GM18502 (cell line): Measurements from ENCODE around the gene SNX1.
A peak's percentile ranks its signal among the peaks of the same experiment; 100 is the strongest.

Experiments
- ATAC-seq: cut with Tn5 transposase; IDR thresholded peaks from one replicate; pipeline ENCODE4 v1.9.1; 2021; ENCODE audit warnings: mild to moderate bottlenecking; ENCODE audit not compliant: unreplicated experiment, poor library complexity

Gene SNX1

DNA sequence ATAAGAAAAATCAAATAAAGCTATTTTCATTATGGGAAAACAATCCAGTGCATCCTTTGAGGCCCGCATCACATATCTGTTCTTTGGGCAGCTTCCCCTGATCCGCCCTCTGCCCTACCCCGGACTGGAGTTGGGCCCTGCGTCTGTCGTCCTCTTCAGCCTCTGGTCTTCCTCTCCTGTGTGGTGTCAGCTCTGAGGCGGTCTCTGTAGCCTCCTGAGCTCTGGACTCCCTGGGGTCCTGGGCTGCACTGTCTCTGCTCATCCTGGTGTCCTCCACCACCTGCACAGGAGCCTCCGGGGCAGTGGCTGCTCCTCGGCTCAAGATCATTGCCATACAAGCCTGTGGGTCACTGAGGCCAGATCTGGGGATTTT lies 48.4 kb downstream of the SNX1 start:
- ATAC-seq = peak; percentile 36

DNA sequence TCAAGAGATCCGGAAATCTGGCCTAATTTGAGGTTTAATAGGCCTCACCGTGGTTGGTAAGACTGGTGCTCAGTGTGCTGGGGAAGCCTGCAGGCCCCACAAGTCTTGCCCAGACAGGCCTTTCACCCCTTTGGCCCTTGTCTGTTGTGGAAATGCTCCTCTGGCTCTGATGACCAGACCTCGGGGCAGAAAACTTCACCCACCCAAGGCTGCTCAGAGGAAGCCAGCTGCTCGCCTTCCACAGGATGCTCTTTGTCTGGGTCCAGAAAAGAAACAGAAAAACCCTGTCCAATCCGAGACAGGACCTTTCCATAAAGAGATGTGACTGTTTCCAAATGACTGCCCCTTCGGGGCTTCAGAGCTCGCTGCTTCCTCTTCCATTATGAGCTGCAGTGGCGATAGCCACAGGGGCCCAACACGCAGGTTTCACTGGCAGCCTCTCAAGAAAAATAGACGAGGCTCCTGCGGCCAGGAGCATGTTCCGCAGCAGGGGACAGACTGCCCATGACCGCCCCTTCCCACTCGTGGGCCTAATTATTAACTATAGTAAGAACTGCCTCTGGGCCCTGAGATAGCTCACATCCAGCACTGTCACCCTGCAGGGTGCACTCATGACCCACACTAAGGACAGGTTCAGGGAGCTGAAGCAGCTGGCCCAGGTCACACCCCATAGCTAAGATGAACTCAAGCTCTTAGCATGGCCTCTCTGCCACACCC lies 48.9 kb downstream of the SNX1 start:
- ATAC-seq = peak; percentile 73

DNA sequence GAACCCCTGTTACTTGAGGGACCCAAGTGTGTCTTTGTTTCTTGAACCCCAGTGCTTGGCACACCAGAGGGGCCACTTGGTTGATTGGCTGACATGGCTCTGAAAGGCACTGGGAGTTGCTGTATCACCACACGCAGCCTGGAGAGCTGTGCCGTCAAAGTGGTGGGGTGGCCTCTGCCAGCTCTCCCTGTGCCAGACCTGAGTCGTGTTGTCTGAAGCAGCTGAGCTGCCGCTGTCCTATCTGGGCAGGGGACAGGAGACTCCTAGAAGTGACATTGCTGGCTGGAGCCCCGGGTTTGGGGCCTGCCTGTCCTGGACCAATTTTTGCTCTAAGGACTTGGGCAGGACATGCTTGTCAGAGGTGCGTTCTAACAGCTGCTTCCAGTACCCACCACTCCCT lies 50.3 kb downstream of the SNX1 start:
- ATAC-seq = no peak

DNA sequence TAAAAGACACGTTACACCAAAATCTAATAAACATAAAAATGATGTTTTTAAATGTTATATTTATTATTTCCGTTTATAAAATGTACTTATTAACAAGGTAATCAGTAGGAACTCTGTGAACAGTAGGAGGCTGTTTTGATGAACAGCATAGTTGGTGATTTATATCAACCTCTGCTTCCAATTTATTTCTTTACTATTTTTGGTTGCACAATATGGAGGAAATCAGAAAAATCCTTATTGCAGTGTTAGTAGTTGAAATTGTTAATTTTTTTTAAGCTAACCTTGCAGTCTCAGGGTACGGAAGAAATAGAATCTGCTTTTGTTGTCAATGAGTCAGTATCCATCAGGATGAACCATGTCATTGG lies 50.7 kb downstream of the SNX1 start:
- ATAC-seq = no peak

DNA sequence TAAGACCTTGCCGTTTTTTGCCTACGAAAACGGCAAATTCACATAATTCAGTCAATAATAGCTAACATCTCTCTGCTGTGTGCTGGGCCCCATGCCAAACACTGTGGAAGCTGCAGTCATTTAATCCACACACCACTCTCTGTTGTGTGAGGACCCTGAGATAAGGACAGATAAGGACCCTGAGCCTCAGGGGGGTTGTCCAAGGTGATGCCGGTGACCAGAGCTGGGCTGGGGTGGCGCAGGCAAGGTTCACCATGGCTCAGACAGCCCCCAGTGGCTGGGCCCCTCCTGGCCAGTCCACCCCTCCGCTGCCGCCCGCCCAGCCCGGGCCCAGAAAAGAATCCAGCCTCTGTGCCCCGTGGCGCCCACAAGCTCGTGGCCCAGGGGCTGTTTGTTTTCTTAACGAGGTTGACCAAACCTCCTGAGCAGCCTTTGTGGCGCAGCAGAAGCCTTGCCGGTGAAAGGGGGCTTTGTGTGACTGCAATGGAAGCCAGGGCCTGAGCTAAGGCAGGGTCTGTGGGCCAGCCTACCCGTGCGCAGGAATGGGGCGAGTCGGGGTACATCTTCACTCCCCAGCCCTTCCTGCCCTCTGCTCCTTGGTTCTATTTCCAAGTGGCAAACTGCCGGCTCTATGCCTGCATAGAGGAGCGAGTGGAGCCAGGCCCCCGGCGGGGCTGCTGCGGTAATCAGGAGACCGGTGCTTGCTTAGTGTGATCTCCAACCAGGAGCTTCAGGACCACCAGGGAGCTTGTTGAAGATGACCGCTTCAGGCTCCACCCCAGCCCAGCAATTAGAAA lies 51.3 kb downstream of the SNX1 start:
- no peak for ATAC-seq

DNA sequence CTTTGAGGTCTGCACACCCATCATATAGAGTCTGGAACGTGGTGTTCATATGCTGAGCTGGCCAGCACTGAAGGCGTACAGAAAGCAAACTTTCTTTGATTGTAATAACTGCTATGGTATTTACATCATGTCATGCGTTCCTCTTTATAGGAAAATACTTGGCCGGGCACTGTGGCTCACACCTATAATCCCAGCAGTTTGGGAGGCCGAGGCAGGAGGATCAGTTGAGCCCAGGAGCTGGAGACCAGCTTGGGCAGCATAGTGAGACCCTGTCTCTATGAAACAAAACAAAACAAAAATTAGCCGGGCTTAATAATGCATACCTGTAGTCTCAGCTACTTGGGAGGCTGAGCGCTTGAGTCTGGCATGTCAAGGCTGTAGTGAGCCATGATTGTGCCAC lies 52.4 kb downstream of the SNX1 start:
- no peak for ATAC-seq

DNA sequence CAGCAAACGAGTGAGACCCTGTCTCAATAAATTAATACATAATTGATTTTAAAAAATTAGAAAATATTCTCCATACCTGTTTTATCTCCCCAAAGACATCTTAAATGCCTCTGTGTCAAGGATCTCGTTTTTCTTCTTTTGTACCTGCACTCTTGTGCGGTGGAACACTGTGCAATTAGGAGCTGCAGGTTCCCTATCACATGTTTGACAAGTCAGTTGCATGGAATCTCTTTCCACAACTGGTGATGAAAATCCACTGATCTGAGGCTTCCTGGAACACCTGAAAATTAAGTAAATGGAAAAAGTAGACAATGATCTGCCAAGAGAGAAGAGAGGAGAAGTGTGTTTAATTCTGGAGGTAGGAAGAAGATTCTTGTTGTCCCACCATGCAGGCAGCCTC lies 52.8 kb downstream of the SNX1 start:
- ATAC-seq = no peak

DNA sequence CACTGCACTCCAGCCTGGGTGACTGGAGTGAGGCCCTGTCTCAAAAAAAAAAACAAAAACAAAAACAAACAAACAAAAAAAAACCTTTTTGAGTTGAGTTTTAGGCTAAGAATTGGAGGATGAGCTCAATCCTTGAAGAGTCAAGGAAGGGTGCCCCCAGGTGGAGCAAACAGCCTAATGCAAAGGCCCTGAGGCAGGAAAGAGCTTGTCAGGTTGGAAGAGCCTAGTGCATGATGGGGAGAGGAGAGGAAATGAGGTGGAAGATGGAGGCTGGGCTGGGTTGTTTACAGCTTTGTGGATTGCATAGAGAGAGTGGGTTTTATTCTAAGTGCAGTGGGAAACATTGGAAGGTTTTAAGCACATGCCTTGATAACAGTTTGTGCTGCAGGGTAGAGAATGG lies 53.6 kb downstream of the SNX1 start:
- no peak for ATAC-seq

DNA sequence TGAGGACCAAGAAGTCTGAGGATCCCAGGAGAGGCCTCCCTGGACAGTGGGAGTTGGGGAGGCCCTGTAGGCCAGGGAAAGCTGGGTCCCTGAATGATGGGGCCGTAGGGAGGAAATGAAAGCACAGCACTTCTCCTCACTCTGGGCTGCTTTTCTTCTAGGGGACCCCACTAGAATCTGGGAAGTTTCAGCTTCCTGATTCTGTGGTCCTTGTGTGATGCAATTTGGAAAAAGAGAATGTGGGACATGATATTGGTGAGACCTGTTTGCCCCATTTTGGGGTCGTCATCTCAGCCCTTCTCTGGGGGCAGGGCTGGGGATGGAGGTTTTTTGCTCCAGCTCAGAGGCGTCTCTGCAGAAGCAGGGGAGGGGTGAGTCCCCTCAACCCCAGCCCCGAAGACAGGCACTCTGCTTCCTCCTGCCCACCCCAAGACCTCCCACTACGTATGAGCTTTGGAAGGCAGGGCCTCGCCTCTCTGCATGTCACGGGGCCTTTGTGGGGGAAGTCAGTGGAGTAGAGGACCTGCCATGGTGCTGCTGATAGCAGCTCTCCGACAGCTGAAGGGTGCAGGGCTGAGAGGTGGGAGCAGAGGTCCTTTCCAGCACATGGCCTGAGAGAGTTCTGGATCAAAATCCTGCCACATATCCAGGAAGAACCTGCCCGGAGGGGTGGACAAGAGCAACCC lies 54.3 kb downstream of the SNX1 start:
- no peak for ATAC-seq

DNA sequence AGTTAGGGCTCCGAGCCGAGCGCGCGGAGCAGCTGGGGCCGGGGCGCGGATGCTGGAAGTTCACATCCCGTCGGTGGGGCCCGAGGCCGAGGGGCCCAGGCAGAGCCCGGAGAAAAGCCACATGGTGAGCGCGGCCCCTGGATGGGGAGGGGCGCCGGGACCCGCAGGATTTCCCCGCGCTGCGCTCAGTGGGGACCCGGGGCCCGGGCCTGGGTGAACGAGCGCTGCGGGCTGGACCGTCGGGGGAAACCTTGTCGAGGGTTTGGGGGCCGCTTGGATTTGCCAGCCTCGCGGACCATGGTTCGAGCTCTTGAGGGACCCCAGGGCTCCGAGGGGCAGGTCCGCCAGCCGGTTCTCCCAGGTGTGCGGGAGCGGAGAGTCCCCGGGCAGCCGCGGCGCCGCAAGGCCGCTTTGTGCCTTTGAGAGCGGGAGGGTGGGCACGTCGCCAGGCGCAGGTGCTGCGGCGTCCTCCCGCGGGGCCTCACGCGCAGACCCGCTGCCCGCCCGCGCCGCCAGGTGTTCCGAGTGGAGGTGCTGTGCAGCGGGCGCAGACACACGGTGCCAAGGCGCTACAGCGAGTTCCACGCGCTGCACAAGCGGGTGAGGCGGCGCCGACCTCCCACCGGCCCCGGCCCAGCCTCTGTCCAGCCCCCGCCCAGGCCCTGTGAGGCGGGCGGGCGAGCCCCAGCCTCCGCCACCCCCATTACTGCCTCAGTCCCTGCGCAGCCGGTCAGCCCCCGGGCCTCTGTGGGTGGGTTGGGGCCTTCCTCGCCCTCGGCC lies 56.1 kb downstream of the SNX1 start, which contains the start of gene SNX22:
SNX22 (plus strand) TSS at position 5 of the 780 bp plus-strand sequence; CDS start at position 50, 45 bp downstream.
- ATAC-seq = peak; percentile 10

DNA sequence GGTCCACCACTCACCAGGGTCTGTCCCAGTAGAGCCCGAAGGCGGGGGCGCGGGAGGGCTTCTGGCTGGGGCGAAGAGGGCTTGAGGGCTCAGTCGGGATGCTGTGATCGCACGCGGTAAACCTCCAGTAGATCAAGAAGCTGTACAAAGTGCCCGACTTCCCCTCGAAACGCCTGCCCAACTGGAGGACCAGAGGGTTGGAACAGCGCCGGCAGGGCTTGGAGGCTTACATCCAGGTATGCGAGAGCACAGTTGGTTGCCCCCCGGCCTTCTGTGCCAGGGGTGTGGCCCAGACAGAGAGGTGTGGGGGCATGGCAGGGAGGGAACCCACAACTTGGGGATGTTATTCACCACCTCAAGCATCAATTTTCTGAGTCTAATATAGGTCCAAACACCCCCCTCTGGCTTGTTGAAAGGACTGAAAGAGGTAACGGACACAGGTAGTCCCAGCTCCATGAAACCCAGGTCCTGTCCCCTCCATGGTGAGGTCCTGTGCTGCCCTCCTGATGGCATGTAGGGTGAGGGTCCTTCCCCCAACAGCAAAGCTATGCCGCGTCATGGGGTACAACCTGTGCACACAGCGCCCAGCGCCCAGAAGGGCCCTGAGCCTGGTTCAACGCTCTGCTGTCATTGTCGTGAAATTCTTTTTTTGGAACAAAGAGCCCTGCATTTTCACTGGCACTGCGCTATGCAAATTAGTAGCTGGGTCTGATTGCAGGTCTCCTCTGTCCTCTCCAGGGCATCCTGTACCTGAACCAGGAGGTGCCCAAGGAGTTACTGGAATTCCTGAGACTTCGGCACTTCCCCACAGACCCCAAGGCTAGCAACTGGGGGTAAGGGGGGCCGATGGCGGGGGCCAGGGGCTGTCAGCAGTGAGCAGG lies 57.0 kb downstream of the SNX1 start:
- ATAC-seq = peak; percentile 17

DNA sequence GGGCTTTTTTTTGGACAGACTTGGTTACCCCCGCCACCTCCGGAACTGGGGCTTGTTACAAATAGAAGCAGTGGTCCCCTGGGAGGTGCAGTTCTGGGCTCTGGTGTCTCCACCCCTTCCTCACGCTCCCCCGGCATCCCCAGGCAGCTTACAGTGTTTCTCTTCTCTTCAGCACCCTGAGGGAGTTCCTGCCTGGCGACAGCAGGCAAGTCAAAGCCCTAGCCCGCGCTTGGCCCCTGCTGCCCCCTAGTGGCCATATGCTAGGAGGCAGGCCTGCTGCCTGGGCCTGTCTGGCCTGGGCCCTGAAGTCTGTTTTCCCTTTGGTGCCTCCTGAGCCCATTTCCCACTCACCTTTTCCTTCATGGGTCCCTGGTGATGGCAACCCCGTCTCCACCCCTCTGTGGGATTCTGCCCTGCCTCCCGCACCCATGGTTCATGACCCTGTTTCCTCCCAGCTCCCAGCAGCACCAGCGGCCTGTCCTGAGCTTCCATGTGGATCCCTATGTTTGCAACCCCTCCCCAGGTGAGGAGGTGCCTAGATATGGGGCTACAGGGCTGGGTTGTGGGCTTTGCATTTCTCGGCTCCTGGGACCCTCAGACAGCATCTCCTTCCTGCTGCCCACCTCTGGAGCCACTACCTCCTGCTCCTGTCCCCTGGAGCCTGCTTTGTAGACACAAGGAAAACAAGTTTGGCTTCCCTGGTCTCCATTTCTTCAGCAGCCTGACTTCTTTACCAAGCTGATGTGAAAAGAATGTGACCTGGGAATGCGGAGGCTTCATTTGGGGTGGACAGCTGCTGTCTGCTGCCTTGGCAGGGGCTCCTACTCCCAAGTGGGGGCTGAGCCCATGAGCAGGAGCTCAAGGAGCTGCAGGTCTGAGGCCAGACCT lies 57.9 kb downstream of the SNX1 start:
- ATAC-seq = peak; percentile 57

DNA sequence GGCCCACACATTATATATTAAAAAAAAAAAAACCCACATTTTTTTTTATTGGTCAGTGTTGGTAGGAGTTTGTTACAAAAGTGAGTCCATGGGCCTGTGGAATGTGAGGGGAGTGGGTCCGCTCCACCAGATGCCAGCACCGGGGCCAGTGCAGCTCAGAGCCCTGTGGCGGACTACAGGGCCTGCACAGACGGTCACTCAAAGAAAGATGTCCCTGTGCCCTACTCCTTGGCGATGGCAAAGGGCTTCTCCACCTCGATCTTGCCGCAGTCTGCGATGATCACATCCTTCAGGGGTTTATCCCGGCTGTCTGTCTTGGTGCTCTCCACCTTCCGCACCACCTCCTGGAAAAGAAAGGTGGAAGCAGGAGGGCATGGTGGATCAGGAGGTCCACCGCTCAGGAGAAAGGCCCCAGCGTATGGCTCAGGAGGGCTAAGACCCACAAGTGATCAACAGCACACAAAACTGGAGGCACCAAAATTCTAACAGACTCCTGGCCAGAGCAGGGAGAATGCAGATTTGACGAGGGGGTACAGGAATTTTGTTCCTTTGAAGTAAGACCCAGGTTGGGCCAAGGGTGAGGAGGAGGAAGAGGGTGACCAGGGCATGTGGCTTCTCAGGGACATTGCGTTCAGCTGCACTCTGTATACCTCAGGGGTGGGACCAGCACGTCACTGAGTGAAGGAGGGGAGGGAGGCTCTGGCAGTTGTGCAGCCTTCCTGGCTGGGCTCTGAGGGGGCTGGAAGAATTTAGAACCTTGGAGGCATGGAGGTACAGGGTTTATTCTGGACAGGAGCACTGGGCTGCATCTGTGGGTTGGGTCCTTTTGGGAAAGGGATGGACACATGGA lies 60.2 kb downstream of the SNX1 start:
- no peak for ATAC-seq

DNA sequence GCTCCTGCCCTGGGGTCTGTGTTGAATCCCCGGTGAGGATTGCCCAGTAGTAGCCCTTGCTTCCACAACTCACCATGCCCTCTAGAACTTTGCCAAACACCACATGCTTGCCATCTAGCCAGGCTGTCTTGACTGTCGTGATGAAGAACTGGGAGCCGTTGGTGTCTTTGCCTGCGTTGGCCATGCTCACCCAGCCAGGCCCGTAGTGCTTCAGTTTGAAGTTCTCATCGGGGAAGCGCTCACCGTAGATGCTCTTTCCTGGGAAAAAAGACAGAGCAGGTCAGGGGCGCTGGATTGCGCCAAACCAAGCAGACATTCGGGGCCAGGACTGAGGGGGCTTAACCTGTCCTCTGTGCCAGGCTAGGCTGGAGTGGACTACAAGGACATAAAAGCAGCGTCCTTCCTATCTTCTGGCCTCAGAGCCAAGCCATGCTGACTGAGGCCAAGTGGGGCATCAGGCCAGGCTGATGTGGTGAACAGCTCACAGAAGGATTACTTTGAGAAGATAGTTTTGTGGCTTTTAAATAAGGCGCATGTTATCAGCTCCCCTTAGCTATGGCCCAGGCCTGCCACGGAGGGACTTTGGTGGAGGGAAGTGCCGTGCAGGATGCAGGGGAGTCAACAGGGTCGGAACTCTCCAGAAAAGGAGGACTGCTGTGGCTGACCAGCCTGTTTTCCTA lies 61.0 kb downstream of the SNX1 start:
- ATAC-seq = no peak

DNA sequence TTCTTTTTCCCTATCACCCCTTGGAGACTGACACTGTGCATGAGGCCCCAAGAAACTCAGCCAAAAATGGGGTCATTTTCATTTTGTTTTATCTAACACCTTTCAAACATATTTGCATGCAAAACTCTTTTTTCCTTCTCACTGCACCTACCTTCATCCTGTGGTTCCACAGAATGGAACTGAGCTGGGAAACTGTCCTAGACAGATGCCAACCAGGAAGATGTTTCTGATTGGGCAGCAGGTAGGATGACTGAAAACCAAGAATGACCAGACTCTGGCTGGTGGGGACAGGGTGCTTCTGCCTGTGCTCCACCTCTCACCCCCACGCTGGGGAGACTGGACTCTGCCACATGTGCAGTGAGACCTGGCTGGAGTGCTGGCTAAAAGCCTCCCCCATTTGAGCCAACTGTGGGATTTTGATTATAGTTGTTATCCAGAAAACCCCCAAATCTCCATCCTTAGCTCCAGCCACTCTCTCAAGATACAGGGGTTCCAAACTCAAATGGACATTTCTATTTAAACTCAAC lies 61.9 kb downstream of the SNX1 start:
- no peak for ATAC-seq

DNA sequence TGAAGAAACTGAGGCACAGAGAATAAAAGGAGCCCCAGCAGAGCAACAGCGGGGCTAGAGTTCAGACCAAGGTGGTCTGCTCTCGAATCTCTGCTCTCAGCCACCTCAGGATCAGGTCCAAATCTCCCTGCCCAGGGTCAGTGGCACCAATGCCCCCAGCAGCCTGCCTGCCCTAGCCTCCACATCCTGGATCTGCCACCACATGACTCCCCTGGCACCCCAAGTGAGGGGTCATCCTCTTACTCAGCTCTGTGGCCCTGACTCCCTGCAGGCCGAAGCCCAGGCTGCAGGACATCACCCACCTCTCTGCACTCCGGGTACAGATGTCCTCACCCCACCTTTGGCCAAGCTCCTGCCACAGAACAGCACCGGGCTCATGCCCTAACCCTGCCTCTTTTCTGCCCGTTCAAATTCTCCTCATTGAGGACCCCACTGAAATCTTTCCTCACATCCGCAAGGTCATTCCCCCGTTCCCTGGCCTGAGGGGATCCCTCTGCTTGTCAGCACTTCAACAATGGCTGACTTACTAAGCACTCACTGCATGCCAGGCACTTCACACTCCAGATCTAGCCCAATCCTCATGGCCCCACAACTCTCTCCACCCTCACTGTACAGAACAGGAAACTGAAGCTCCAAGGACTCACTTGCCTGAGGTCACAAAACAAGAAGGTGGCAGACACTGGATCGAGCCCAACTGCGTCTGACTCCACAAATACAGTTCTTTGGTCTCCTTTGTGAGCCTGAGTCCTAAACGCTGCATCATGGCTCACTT lies 62.8 kb downstream of the SNX1 start:
- no peak for ATAC-seq
